Measurements from ENCODE around the gene BPTF.
"Not testable (repeated sequence)": the region's sequence is repeated elsewhere in the genome, so short reads cannot be mapped to it uniquely, and the experiment has no call there.

The BPTF gene

GRCh38 chr17:68013385-68013784 is 188.1 kb downstream of the BPTF start:
- DNase-seq (ENCODE audit: low read depth, low spot score): no peak

- DNase-seq (ENCODE audit: low read depth, low spot score): no peak
These were observed 189.9 kb downstream of the BPTF start for GRCh38 chr17:68015081-68015723.

- no peak for DNase-seq (ENCODE audit: low read depth, low spot score)
These were observed 191.5 kb downstream of the BPTF start for GRCh38 chr17:68016838-68017237.

- DNase-seq (ENCODE audit: low read depth, low spot score): not testable (repeated sequence)
These were observed 193.2 kb downstream of the BPTF start for GRCh38 chr17:68018493-68018892.

- no peak for DNase-seq (ENCODE audit: low read depth, low spot score)
These were observed 194.0 kb downstream of the BPTF start for GRCh38 chr17:68019336-68019674.

GRCh38 chr17:68019675-68020408 is 194.5 kb downstream of the BPTF start:
- peak; percentile 95 for DNase-seq (ENCODE audit: low read depth, low spot score)

- no peak for DNase-seq (ENCODE audit: low read depth, low spot score)
These were observed 195.1 kb downstream of the BPTF start for GRCh38 chr17:68020409-68020756.

GRCh38 chr17:68020791-68021190 is 195.5 kb downstream of the BPTF start:
- not testable (repeated sequence) for DNase-seq (ENCODE audit: low read depth, low spot score)

GRCh38 chr17:68021963-68022362 is 196.7 kb downstream of the BPTF start:
- no peak for DNase-seq (ENCODE audit: low read depth, low spot score)

GRCh38 chr17:68022547-68022946 is 197.2 kb downstream of the BPTF start:
- not testable (repeated sequence) for DNase-seq (ENCODE audit: low read depth, low spot score)

GRCh38 chr17:68029512-68030215 is 204.4 kb downstream of the BPTF start:
- DNase-seq (ENCODE audit: low read depth, low spot score): no peak

Measured in activated naive CD8-positive, alpha-beta T cell treated with anti-CD3 and anti-CD28 coated beads, Interleukin-2, amount 50 U/mL, for 16 hours (primary cell).